ENCODE data around the gene TIGD4. TPM values are rescaled to one million over a fixed set of nuclear protein-coding genes. Genes with fewer than 3 reads are reported as not detected.

The TIGD4 gene
- total and polyA plus RNA-seq, 4 donors, result 0.02 to 0.42 (median 0.23) TPM

GRCh38 chr4:152808670-152809069 is 29.1 kb upstream of the TIGD4 start:
- H3K27ac ChIP-seq (ENCODE audit: low read depth in 1 of 2, low read length in 2 of 2), result no peak overlapping the region
- H3K27me3 ChIP-seq (ENCODE audit: control insufficient read depth in 4 of 4, insufficient read depth in 4 of 4, low read length in 3 of 4), result no peaks in the 10 kb centered on the region
- H3K36me3 ChIP-seq (ENCODE audit: control insufficient read depth in 4 of 4, insufficient read depth in 3 of 4, low read depth in 1 of 4, low read length in 3 of 4), result no peaks in the 10 kb centered on the region
- WGBS, result 95% methylated on average over 8 of the region's 8 CpGs
- no peaks in the 10 kb centered on the region for H3K9me3 ChIP-seq (ENCODE audit: control insufficient read depth in 4 of 4, low read length in 3 of 4)
- TF ChIP-seq HNF4A (conservative IDR thresholded peaks at IDR 0.05) (no peak), YY1 (IDR thresholded peaks at IDR 0.05) (no peak), ZBTB33 (IDR thresholded peaks at IDR 0.05) (no peak), RXRA (IDR thresholded peaks at IDR 0.05) (no peak), MAX (IDR thresholded peaks at IDR 0.05) (no peak), FOXA2 (IDR thresholded peaks at IDR 0.05) (no peak), SP1 (IDR thresholded peaks at IDR 0.05) (no peak), EGR1 (IDR thresholded peaks at IDR 0.05; ENCODE audit: low read depth in 2 of 2) (no peak), TAF1 (conservative IDR thresholded peaks at IDR 0.05) (no peak), NR2F2 (IDR thresholded peaks at IDR 0.05) (no peak), HNF4G (IDR thresholded peaks at IDR 0.05) (no peak), RAD21 (IDR thresholded peaks at IDR 0.05) (no peak), JUND (IDR thresholded peaks at IDR 0.05) (no peak), FOXA1 (IDR thresholded peaks at IDR 0.05) (no peak)
- TF ChIP-seq, protein P1, sequence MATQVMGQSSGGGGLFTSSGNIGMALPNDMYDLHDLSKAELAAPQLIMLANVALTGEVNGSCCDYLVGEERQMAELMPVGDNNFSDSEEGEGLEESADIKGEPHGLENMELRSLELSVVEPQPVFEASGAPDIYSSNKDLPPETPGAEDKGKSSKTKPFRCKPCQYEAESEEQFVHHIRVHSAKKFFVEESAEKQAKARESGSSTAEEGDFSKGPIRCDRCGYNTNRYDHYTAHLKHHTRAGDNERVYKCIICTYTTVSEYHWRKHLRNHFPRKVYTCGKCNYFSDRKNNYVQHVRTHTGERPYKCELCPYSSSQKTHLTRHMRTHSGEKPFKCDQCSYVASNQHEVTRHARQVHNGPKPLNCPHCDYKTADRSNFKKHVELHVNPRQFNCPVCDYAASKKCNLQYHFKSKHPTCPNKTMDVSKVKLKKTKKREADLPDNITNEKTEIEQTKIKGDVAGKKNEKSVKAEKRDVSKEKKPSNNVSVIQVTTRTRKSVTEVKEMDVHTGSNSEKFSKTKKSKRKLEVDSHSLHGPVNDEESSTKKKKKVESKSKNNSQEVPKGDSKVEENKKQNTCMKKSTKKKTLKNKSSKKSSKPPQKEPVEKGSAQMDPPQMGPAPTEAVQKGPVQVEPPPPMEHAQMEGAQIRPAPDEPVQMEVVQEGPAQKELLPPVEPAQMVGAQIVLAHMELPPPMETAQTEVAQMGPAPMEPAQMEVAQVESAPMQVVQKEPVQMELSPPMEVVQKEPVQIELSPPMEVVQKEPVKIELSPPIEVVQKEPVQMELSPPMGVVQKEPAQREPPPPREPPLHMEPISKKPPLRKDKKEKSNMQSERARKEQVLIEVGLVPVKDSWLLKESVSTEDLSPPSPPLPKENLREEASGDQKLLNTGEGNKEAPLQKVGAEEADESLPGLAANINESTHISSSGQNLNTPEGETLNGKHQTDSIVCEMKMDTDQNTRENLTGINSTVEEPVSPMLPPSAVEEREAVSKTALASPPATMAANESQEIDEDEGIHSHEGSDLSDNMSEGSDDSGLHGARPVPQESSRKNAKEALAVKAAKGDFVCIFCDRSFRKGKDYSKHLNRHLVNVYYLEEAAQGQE (IDR thresholded peaks at IDR 0.05), result no peak
- peaks cover 0 to 8% (median 4%) of the 10 kb centered on the region in 4 donors for H3K4me1 ChIP-seq (ENCODE audit: control insufficient read depth in 4 of 4, insufficient read depth in 4 of 4, low read length in 3 of 4)
- no peak overlapping the region for H3K4me3 ChIP-seq (ENCODE audit: low read depth in 1 of 3, low read length in 3 of 3)
- H3K9ac ChIP-seq (ENCODE audit: low read depth in 1 of 2, low read length in 2 of 2), result no peak overlapping the region
- no peak for DNase-seq (ENCODE audit: low spot score)

DNA sequence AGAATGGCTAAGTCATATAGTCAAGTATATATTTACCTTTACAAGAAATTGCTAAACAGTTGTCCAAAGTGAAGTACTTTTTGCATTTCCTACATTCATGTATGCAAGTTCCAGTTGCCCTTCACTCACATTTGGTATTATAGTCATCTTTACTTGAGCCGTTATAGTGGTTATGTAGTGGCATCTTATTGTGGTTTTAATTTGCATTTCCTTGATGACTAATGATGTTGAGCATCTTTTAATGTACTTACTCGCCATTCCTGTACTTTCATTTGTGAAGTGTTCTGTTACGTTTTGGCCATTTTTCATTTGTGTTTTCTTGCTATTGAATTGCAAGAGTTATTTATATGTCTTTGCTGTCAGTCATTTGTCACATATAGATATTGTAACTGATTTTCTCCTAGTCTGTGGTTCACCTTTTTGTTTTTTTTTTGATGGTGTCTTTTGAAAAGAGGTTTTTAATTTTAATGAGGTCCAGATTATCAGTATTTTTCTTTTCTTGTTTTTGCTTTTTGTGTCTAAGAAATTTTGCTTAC is 27.8 kb upstream of the TIGD4 start:
- no peak for DNase-seq (ENCODE audit: low spot score)
- WGBS, result 91% methylated on average over 3 of the region's 3 CpGs
- no peaks in the 10 kb centered on the region for H3K27me3 ChIP-seq (ENCODE audit: control insufficient read depth in 4 of 4, insufficient read depth in 4 of 4, low read length in 3 of 4)
- H3K4me1 ChIP-seq (ENCODE audit: control insufficient read depth in 4 of 4, insufficient read depth in 4 of 4, low read length in 3 of 4), result peaks cover 0 to 8% (median 3%) of the 10 kb centered on the region in 4 donors
- H3K4me3 ChIP-seq (ENCODE audit: low read depth in 1 of 3, low read length in 3 of 3), result no peak overlapping the region
- TF ChIP-seq HNF4G (IDR thresholded peaks at IDR 0.05) (no peak), MAX (IDR thresholded peaks at IDR 0.05) (no peak), ZBTB33 (IDR thresholded peaks at IDR 0.05) (no peak), TAF1 (conservative IDR thresholded peaks at IDR 0.05) (no peak), NR2F2 (IDR thresholded peaks at IDR 0.05) (no peak), RAD21 (IDR thresholded peaks at IDR 0.05) (no peak), JUND (IDR thresholded peaks at IDR 0.05) (no peak), YY1 (IDR thresholded peaks at IDR 0.05) (no peak)
- TF ChIP-seq, protein P2, sequence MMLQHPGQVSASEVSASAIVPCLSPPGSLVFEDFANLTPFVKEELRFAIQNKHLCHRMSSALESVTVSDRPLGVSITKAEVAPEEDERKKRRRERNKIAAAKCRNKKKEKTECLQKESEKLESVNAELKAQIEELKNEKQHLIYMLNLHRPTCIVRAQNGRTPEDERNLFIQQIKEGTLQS (IDR thresholded peaks at IDR 0.05), result no peak
- TF ChIP-seq, protein P3, sequence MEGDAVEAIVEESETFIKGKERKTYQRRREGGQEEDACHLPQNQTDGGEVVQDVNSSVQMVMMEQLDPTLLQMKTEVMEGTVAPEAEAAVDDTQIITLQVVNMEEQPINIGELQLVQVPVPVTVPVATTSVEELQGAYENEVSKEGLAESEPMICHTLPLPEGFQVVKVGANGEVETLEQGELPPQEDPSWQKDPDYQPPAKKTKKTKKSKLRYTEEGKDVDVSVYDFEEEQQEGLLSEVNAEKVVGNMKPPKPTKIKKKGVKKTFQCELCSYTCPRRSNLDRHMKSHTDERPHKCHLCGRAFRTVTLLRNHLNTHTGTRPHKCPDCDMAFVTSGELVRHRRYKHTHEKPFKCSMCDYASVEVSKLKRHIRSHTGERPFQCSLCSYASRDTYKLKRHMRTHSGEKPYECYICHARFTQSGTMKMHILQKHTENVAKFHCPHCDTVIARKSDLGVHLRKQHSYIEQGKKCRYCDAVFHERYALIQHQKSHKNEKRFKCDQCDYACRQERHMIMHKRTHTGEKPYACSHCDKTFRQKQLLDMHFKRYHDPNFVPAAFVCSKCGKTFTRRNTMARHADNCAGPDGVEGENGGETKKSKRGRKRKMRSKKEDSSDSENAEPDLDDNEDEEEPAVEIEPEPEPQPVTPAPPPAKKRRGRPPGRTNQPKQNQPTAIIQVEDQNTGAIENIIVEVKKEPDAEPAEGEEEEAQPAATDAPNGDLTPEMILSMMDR (IDR thresholded peaks at IDR 0.05; ENCODE audit: low read depth, low read length, missing input control), result no peak
- H3K27ac ChIP-seq (ENCODE audit: low read depth in 1 of 2, low read length in 2 of 2), result no peak overlapping the region
- H3K9ac ChIP-seq (ENCODE audit: low read depth in 1 of 2, low read length in 2 of 2), result no peak overlapping the region
- H3K9me3 ChIP-seq (ENCODE audit: control insufficient read depth in 4 of 4, low read length in 3 of 4), result no peaks in the 10 kb centered on the region
- no peaks in the 10 kb centered on the region for H3K36me3 ChIP-seq (ENCODE audit: control insufficient read depth in 4 of 4, insufficient read depth in 3 of 4, low read depth in 1 of 4, low read length in 3 of 4)
